Stimulated activated naive B cell treated with anti-CD40 and anti-IgM and Interleukin-4, amounts not matched to agents 10 μg/mL and 1 μg/mL and 100 μg/mL, for 72 hours (primary cell): ENCODE data around the gene ADAMTS17.

Experiments used
- ATAC-seq, 2 donors: fragments of 150-1000 bp; cut with Tn5 transposase; replicated peaks; 2 replicates each; pipeline ENCODE4 v1.10.0; 2021; ENCODE audit warnings: moderate library complexity in 1 of 2
- DNase-seq: peaks from one replicate; pipeline ENCODE4 v3.0.0; 2021
- H3K27ac Mint-ChIP-seq: one replicate; pipeline ENCODE4 v1.8.0; 2022; ENCODE audit warnings: mild to moderate bottlenecking, mixed read lengths
- H3K27me3 Mint-ChIP-seq, 2 donors: one replicate each; pipeline ENCODE4 v1.8.0; 2022; ENCODE audit warnings: mixed read lengths in 2 of 2
- H3K36me3 Mint-ChIP-seq, 2 donors: one replicate each; pipeline ENCODE4 v1.8.0; 2022; ENCODE audit warnings: mixed read lengths in 2 of 2, mild to moderate bottlenecking in 1 of 2
- H3K4me1 Mint-ChIP-seq, 2 donors: one replicate each; pipeline ENCODE4 v1.8.0; 2022; ENCODE audit warnings: mixed read lengths in 2 of 2, mild to moderate bottlenecking in 1 of 2
- H3K4me3 Mint-ChIP-seq, 2 donors: one replicate each; pipeline ENCODE4 v1.8.0; 2022; ENCODE audit warnings: mild to moderate bottlenecking in 2 of 2, mixed read lengths in 2 of 2, moderate library complexity in 1 of 2
- H3K9me3 Mint-ChIP-seq, 2 donors: one replicate each; pipeline ENCODE4 v1.8.0; 2022; ENCODE audit warnings: mixed read lengths in 2 of 2, mild to moderate bottlenecking in 1 of 2

ADAMTS17 gene

GRCh38 chr15:100194996-100195395, 146.8 kb downstream of the ADAMTS17 start:
- Mint-ChIP-seq H3K4me3 (no peak overlapping the region), H3K9me3 (peaks cover 0 to 2% of the 10 kb centered on the region in 2 donors), H3K4me1 (peaks cover 0 to 2% of the 10 kb centered on the region in 2 donors), H3K27ac (no peak overlapping the region), H3K27me3 (peaks cover 4% of the 10 kb centered on the region in 2 donors), H3K36me3 (no peaks in the 10 kb centered on the region)
- DNase-seq: no peak
- no peak for ATAC-seq

GRCh38 chr15:100193277-100193860, 148.4 kb downstream of the ADAMTS17 start:
- Mint-ChIP-seq H3K4me3 (no peak overlapping the region), H3K27me3 (no peaks in the 10 kb centered on the region)
- no peak for ATAC-seq

GRCh38 chr15:100192097-100193080, 149.4 kb downstream of the ADAMTS17 start:
- H3K27me3 Mint-ChIP-seq: no peaks in the 10 kb centered on the region
- no peaks in the 10 kb centered on the region for H3K9me3 Mint-ChIP-seq
- no peak for DNase-seq
- ATAC-seq: no peak
- no peak overlapping the region for H3K4me3 Mint-ChIP-seq
- H3K27ac Mint-ChIP-seq: no peak overlapping the region
- peaks cover 0 to 2% of the 10 kb centered on the region in 2 donors for H3K4me1 Mint-ChIP-seq
- no peaks in the 10 kb centered on the region for H3K36me3 Mint-ChIP-seq

More at GRCh38 chr15:100193277-100193860, 148.4 kb downstream of the ADAMTS17 start:
- Mint-ChIP-seq H3K4me1 (peaks cover 0 to 2% of the 10 kb centered on the region in 2 donors), H3K9me3 (no peaks in the 10 kb centered on the region), H3K36me3 (no peaks in the 10 kb centered on the region), H3K27ac (no peak overlapping the region)
- DNase-seq: no peak

DNA sequence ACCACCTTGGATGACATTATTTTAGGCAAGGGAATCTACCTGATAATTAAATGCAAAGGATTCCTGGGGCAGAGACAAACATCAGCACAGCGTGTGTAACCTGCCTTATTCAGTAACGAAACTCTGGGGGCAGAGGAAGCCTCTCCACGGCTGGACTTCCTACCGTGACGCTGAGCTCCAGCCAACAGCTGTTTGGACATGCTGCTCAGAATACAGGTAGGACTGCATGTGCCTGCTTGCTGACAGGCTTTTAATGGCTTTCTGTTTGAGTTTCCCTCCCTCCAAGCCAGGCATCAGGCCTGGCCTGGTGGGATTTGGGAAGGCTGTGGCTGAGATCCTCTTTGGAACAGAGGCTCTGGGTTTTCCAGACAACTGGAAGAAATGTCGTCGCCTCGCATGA, 150.6 kb downstream of the ADAMTS17 start:
- ATAC-seq: no peak
- no peak overlapping the region for H3K27ac Mint-ChIP-seq
- H3K4me1 Mint-ChIP-seq: peaks cover 0 to 2% of the 10 kb centered on the region in 2 donors
- no peaks in the 10 kb centered on the region for H3K36me3 Mint-ChIP-seq
- H3K27me3 Mint-ChIP-seq: no peaks in the 10 kb centered on the region
- no peaks in the 10 kb centered on the region for H3K9me3 Mint-ChIP-seq
- no peak overlapping the region for H3K4me3 Mint-ChIP-seq
- no peak for DNase-seq

- Mint-ChIP-seq H3K9me3 (no peaks in the 10 kb centered on the region), H3K4me1 (peaks cover 0 to 2% of the 10 kb centered on the region in 2 donors), H3K4me3 (no peak overlapping the region), H3K27me3 (no peaks in the 10 kb centered on the region), H3K27ac (no peak overlapping the region), H3K36me3 (no peaks in the 10 kb centered on the region)
- no peak for ATAC-seq
- DNase-seq: no peak
Measured at GRCh38 chr15:100190675-100191074, 151.1 kb downstream of the ADAMTS17 start.

DNA sequence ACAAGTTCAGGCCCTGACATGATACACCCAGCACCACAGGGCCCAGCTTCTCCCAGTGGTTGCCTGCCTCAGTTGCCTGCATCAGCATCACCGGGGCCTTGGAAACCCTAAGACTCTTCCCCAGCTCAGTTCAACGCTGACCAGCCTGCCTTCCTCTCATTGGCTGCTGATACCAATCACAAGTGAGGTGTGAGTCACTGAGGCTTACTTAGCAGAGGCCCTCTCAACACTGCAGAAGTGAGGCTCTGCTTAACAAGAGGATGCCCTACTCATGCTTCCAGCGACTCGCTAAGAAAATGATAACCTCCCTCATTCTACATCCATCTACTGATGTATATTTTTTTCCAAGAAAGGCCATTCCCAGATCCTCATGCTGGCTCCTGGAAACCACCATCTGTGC, 151.9 kb downstream of the ADAMTS17 start:
- H3K4me3 Mint-ChIP-seq: no peak overlapping the region
- ATAC-seq: no peak
- peaks cover 0 to 2% of the 10 kb centered on the region in 2 donors for H3K4me1 Mint-ChIP-seq

DNA sequence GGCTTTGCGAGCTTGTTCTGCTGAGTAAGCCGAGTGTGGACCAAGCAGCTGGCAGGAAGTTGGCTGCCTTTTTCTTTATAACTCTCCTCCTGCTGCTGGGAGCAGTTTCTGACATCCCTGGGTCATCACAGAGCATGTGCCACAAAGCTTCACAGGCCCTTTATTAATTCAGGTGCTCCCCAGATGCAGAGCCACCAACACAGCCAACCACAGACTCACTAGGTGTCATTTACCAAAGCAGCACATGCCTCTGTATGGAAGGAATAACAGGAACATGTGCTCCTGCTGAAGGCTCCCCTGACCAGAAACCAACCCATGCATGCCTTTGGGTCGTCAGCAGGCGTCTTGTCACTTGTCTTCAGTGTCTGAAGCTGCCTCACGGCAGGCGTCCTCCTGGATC, 152.5 kb downstream of the ADAMTS17 start:
- H3K4me3 Mint-ChIP-seq: no peak overlapping the region
- no peaks in the 10 kb centered on the region for H3K36me3 Mint-ChIP-seq
- peaks cover 0 to 2% of the 10 kb centered on the region in 2 donors for H3K4me1 Mint-ChIP-seq
- no peak for DNase-seq
- no peaks in the 10 kb centered on the region for H3K9me3 Mint-ChIP-seq
- no peak overlapping the region for H3K27ac Mint-ChIP-seq
- ATAC-seq: no peak
- peaks cover 0 to 5% of the 10 kb centered on the region in 2 donors for H3K27me3 Mint-ChIP-seq

More for the DNA sequence above, 151.9 kb downstream of the ADAMTS17 start:
- Mint-ChIP-seq H3K27ac (no peak overlapping the region), H3K36me3 (no peaks in the 10 kb centered on the region), H3K9me3 (no peaks in the 10 kb centered on the region), H3K27me3 (peaks cover 0 to under 1% of the 10 kb centered on the region in 2 donors)
- DNase-seq: no peak

DNA sequence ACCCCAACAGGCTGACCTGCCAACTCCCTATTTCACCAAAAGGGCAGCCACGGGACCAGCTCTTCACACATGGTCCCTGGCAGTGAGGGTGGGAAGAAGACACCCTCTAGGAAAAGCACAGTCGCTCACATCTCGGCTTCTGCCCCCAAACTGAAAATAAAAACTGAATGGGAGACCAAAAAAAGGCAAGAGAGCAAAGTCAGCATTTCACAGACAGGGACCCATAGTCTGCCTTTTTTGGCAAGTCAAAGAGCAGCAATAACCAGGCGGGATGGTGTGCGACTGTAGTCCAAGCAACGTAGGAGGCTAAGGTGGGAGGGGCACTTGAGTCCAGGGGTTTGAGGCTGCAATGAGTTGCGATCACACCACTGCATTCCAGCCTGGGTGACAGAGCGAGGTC, 154.1 kb downstream of the ADAMTS17 start:
- Mint-ChIP-seq H3K4me1 (peaks cover 0 to 2% of the 10 kb centered on the region in 2 donors), H3K27ac (no peak overlapping the region), H3K4me3 (no peak overlapping the region), H3K9me3 (no peaks in the 10 kb centered on the region), H3K36me3 (no peaks in the 10 kb centered on the region), H3K27me3 (peaks cover 0 to 5% of the 10 kb centered on the region in 2 donors)
- ATAC-seq: no peak
- DNase-seq: no peak

DNA sequence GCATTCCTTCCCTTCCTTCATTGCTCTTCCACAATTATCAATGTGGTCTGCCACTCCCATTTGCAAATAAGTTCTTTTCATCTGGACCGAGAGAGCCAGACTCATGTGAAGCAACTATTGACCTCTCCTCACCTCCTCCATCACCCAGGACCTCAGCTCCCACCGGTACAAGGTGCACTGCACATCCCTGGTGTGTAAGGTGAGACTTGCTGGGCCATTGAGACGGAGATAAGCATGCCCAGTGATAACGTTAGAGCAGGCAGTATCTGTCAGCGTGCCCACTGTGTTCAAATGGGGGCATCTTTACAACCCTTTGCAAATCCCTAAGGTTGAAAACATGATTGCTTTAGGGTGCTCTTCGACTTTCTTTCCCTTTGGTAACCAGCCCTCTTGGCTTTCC, 154.8 kb downstream of the ADAMTS17 start:
- no peak overlapping the region for H3K27ac Mint-ChIP-seq
- peaks cover 0 to 5% of the 10 kb centered on the region in 2 donors for H3K27me3 Mint-ChIP-seq
- H3K9me3 Mint-ChIP-seq: peaks cover 0 to under 1% of the 10 kb centered on the region in 2 donors
- H3K4me1 Mint-ChIP-seq: peaks cover 0 to 2% of the 10 kb centered on the region in 2 donors
- no peak overlapping the region for H3K4me3 Mint-ChIP-seq
- H3K36me3 Mint-ChIP-seq: no peaks in the 10 kb centered on the region
- no peak for DNase-seq
- ATAC-seq: no peak

GRCh38 chr15:100186366-100186765, 155.4 kb downstream of the ADAMTS17 start:
- ATAC-seq: no peak
- H3K27ac Mint-ChIP-seq: no peak overlapping the region
- H3K4me1 Mint-ChIP-seq: peaks cover 0 to 2% of the 10 kb centered on the region in 2 donors
- H3K27me3 Mint-ChIP-seq: peaks cover 0 to 5% of the 10 kb centered on the region in 2 donors
- no peaks in the 10 kb centered on the region for H3K36me3 Mint-ChIP-seq
- no peak for DNase-seq
- H3K4me3 Mint-ChIP-seq: no peak overlapping the region
- H3K9me3 Mint-ChIP-seq: peaks cover 0 to 1% of the 10 kb centered on the region in 2 donors

DNA sequence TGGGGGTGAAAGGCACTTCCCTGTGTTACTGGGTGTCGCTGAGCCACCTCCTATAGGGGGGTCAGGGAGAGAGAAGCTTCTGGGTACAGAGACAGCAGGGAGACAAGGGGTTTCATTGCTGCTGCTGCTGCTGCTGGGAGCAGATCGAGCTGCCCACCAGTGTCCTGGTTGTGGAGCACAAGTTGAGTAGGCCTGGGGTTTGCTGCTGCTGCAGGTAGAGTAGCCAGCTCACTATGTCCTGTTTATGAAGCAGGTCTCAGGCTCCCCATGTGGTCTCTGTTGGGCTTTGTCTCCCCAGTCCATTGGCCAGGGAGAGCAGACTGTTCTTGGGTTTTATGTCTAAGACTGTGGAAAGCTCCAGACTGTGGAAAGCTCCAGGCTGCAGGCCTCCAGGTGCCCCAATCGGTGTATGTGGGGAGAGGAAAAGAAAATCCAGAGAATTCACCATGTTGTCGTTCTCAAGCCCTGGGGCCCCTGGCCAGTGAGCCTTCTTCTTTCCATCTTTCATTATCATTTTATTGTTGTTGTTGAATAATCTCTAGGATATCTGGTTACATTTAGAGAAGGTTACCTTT, 157.8 kb downstream of the ADAMTS17 start:
- Mint-ChIP-seq H3K9me3 (peaks cover 0 to 1% of the 10 kb centered on the region in 2 donors), H3K4me1 (no peaks in the 10 kb centered on the region), H3K4me3 (no peak overlapping the region), H3K36me3 (no peaks in the 10 kb centered on the region), H3K27me3 (peaks cover 0 to 5% of the 10 kb centered on the region in 2 donors), H3K27ac (no peak overlapping the region)
- ATAC-seq (no peak), DNase-seq (no peak)

GRCh38 chr15:100180921-100181320, 160.9 kb downstream of the ADAMTS17 start:
- peaks cover 2% of the 10 kb centered on the region in 2 donors for H3K9me3 Mint-ChIP-seq
- no peak for ATAC-seq

DNA sequence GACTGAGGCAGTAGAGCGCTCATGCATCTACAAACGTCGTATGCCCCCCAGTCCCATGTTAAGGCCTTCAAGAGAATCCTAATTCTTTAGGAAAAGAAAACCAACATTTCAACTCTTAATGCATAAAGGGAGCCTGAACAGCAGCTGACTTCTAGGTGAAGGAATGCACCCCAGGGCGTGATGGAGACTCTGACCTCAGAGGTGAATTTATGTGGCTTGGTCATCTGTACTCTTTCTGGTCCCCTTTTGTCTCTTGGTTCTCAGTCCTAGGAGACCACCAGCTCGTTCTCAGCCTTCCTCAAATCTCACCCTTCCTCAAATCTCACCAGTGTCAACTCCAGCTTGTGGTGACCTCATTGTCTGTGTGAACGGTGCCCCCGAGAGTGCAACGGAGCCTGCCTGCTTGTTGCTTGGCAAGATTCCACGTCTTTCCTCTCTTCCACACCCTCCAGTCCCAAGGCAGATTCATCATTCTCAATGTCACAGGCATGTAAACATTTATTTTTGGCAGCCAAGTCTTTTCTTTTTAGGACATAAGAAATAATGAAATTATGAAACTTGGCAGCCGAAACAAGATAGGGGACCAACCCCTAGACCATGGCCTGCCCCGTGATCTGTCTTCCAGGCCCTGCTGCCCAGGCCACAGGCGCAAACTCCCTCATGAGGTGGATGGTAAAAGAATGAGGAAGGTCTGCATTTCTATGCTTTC, 166.2 kb downstream of the ADAMTS17 start:
- ATAC-seq (no peak), DNase-seq (no peak)
- Mint-ChIP-seq H3K27me3 (no peaks in the 10 kb centered on the region), H3K27ac (no peak overlapping the region), H3K4me1 (no peaks in the 10 kb centered on the region), H3K4me3 (no peak overlapping the region), H3K9me3 (peaks cover 6 to 9% of the 10 kb centered on the region in 2 donors), H3K36me3 (no peaks in the 10 kb centered on the region)

More at GRCh38 chr15:100180921-100181320, 160.9 kb downstream of the ADAMTS17 start:
- H3K36me3 Mint-ChIP-seq: no peaks in the 10 kb centered on the region
- H3K27ac Mint-ChIP-seq: no peak overlapping the region
- peaks cover 0 to 5% of the 10 kb centered on the region in 2 donors for H3K27me3 Mint-ChIP-seq
- H3K4me3 Mint-ChIP-seq: no peak overlapping the region
- no peaks in the 10 kb centered on the region for H3K4me1 Mint-ChIP-seq
- DNase-seq: no peak

DNA sequence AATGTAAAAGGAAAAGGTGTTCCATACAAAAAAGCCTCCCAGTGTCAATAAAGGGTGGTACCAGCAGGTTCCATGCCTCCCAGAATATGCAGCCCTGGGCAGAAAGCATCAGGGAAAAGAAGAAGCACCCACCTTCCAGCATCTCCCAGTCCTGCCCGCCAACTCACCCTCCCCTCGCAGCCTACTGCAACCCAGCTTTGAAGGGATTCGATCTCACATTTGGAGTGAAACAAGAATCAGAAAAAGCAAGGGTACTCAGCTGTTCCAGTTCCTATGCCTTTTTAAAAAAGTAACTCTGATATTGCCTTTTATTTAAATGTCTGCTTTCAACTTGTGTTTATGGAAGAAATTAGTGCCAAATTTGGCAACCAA, 166.9 kb downstream of the ADAMTS17 start:
- Mint-ChIP-seq H3K27ac (no peak overlapping the region), H3K36me3 (no peaks in the 10 kb centered on the region), H3K9me3 (peaks cover 6 to 9% of the 10 kb centered on the region in 2 donors), H3K27me3 (no peaks in the 10 kb centered on the region), H3K4me1 (no peaks in the 10 kb centered on the region), H3K4me3 (no peak overlapping the region)
- no peak for ATAC-seq
- no peak for DNase-seq
